NT2/D1 (cell line): ENCODE data around the gene MACF1.
"Not testable (repeated sequence)": the region's sequence is repeated elsewhere in the genome, so short reads cannot be mapped to it uniquely, and the experiment has no call there.

Source experiments
- YY1 ChIP-seq: IDR thresholded peaks from 2 replicates; pipeline ENCODE4 v1.6.1; 2011; ENCODE audit not compliant: insufficient read length, insufficient read depth
- ZNF274 ChIP-seq: IDR thresholded peaks from 2 replicates; pipeline ENCODE4 v1.6.1; 2011; ENCODE audit warnings: mild to moderate bottlenecking, low read depth, low read length

DNA sequence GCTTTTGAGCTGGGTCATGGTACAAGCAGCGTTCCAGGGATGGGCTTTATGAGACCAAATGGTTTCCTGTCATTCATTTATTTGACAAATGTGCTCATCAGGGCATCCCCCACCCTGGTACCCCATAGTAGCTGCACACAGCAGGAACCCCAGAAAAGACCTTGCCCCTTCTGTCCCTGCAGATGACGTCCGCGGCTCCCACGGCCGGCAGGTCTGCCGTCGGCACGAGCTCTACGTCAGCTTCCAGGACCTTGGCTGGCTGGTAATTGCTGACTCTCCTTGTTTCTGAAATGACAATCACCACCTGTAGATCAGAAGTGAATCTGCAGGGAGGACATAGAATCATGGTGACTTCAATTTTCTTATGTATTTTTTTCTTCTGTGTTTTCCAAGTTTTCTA lies 317.7 kb downstream of the MACF1 start:
- not testable (repeated sequence) for TF ChIP-seq ZNF274, YY1
